Left ventricle myocardium inferior (tissue), 1 donor: ENCODE results near the gene AKAP17A. TPM values are rescaled to one million over a fixed set of nuclear protein-coding genes. Genes with fewer than 3 reads are reported as not detected.

Source experiments
- DNase-seq: peaks from one replicate; pipeline ENCODE4 v3.0.0-alpha.2; 2020
- H3K27ac ChIP-seq: fragments of 200-600 bp; replicated peaks from 2 replicates; pipeline ENCODE4 v1.8.0; 2021
- H3K27me3 ChIP-seq: fragments of 200-600 bp; 2 replicates; pipeline ENCODE4 v1.8.0; 2021; ENCODE audit warnings: low read depth
- H3K36me3 ChIP-seq: fragments of 200-600 bp; 2 replicates; pipeline ENCODE4 v1.8.0; 2021
- H3K4me1 ChIP-seq: fragments of 200-600 bp; 2 replicates; pipeline ENCODE4 v1.8.0; 2021
- H3K4me3 ChIP-seq: fragments of 200-600 bp; 2 replicates; pipeline ENCODE4 v1.8.0; 2021; ENCODE audit warnings: mild to moderate bottlenecking, moderate library complexity
- H3K9me3 ChIP-seq: fragments of 200-600 bp; replicated peaks from 2 replicates; pipeline ENCODE4 v1.8.0; 2021
- CTCF ChIP-seq: fragments of 200-600 bp; IDR thresholded peaks from 2 replicates; pipeline ENCODE4 v1.8.0; 2021; ENCODE audit warnings: antibody characterized with exemption, mild to moderate bottlenecking, borderline replicate concordance
- intact Hi-C: fragments of 100-400 bp; cut with micrococcal nuclease; formaldehyde crosslinking; loops from one replicate; pipeline ENCODE4 v1.11.0; 2022
- total RNA-seq: library from RNA; stranded (reverse); fragmentation: NEBNext Ultra II Directional; extraction: Animal tissue kit (Norgen Biotek cat#: 25700); gene quantifications from one replicate; pipeline ENCODE4 v1.2.1, GENCODE V29; 2021
- donor health status: DM: no; HTN: yes; CAD: no; lungs with severe emphysema.

The AKAP17A gene
- total RNA-seq, 1 donor from 2014 or later: 15.8 TPM

GRCh38 chrX:1646009-1646408, 54.6 kb downstream of the AKAP17A start:
- DNase-seq: no peak
- intact Hi-C loops: no loop called here
- TF ChIP-seq CTCF: no peak
- H3K4me1 ChIP-seq: no peaks in the 10 kb centered on the region
- peaks cover 26% of the 10 kb centered on the region for H3K27me3 ChIP-seq
- no peak overlapping the region for H3K4me3 ChIP-seq
- H3K27ac ChIP-seq: no peak overlapping the region
- no peaks in the 10 kb centered on the region for H3K36me3 ChIP-seq
- peaks cover 23% of the 10 kb centered on the region for H3K9me3 ChIP-seq

GRCh38 chrX:1649621-1650020, 58.2 kb downstream of the AKAP17A start:
- no peaks in the 10 kb centered on the region for H3K4me1 ChIP-seq
- H3K27me3 ChIP-seq: peaks cover 26% of the 10 kb centered on the region
- no peak overlapping the region for H3K4me3 ChIP-seq
- H3K36me3 ChIP-seq: no peaks in the 10 kb centered on the region
- H3K27ac ChIP-seq: no peak overlapping the region
- no peak for TF ChIP-seq CTCF
- H3K9me3 ChIP-seq: peaks cover 23% of the 10 kb centered on the region
- intact Hi-C loops: loop anchor here (10.0 kb wide), 1 partner anchor 935 kb away; no protein-coding TSS in a partner anchor
- no peak for DNase-seq

Other genes with a start within 250 kb of the AKAP17A start
- 158 TPM for gene SLC25A6, start 199.5 kb upstream of the AKAP17A start, total RNA-seq
- gene ASMTL, start 138.7 kb upstream of the AKAP17A start, total RNA-seq: 36.5 TPM
- gene P2RY8, start 54.4 kb upstream of the AKAP17A start, total RNA-seq: 1.9 TPM
- gene ASMT, start 23.5 kb downstream of the AKAP17A start, total RNA-seq: not detected